ENCODE measurements around the gene RCAN2.

DNA sequence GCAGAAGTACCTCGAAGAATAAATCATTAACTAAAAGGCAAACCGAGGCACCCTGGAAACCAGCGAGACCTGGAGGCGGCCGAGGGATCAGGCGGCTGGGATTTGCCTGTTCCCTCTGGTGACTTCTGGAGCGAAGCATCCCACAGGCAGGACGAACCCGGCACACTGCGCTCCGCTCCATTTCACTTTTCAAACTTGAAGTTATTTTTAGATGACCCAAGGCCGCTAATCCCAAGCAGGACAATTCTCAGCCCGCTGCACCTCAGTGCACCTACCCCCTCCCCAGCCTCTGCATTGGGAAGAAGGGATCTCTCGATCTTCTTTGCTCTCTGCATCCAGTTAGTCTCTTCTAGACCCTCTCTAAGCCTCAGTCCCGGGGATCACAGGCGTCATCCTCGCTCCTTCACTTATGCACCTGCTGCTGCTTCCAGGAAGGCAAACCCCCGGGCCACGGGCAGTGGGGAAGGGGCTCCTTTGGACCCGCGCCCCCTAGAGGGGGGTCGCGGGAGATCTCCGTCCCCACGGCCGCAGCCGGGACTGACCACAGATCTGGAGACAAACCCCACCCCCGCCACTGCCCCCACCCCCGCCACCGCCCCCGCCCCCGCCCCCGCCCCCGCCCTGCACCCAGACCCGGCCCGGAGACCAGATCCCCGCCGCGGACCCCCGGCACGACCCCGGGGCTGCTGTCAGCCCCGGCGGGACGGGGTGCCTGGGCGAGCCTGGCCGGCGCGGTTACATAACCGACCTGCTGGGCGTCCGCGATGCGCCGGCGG, 636 bp downstream of the RCAN2 start:
- TF ChIP-seq POLR2AphosphoS5 (IDR thresholded peaks at IDR 0.05) (no peak), POLR2A (IDR thresholded peaks at IDR 0.05) (no peak), EP300 (IDR thresholded peaks at IDR 0.05) (no peak)
- TF ChIP-seq, protein P1, sequence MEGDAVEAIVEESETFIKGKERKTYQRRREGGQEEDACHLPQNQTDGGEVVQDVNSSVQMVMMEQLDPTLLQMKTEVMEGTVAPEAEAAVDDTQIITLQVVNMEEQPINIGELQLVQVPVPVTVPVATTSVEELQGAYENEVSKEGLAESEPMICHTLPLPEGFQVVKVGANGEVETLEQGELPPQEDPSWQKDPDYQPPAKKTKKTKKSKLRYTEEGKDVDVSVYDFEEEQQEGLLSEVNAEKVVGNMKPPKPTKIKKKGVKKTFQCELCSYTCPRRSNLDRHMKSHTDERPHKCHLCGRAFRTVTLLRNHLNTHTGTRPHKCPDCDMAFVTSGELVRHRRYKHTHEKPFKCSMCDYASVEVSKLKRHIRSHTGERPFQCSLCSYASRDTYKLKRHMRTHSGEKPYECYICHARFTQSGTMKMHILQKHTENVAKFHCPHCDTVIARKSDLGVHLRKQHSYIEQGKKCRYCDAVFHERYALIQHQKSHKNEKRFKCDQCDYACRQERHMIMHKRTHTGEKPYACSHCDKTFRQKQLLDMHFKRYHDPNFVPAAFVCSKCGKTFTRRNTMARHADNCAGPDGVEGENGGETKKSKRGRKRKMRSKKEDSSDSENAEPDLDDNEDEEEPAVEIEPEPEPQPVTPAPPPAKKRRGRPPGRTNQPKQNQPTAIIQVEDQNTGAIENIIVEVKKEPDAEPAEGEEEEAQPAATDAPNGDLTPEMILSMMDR (IDR thresholded peaks at IDR 0.05) = no peak
